H54 (cell line): ENCODE measurements around the gene MRPL52.

Experiments
- DNase-seq: peaks from one replicate; pipeline ENCODE4 v3.0.0; 2011; ENCODE audit warnings: low spot score, mixed read lengths; ENCODE audit not compliant: insufficient read length
- FAIRE-seq: peaks from 3 replicates; lab custom pipeline; 2011; peaks lifted over from hg19 to GRCh38; lab: Jason Lieb, UNC
- POLR2A ChIP-seq: IDR thresholded peaks from 2 replicates; pipeline ENCODE4 v1.6.1; 2011; ENCODE audit warnings: low read depth, mild to moderate bottlenecking, low read length

The MRPL52 gene

GRCh38 chr14:22841311-22841710, 11.6 kb downstream of the MRPL52 start:
- no peak for TF ChIP-seq POLR2A
- no peak for DNase-seq
- no peak for FAIRE-seq

DNA sequence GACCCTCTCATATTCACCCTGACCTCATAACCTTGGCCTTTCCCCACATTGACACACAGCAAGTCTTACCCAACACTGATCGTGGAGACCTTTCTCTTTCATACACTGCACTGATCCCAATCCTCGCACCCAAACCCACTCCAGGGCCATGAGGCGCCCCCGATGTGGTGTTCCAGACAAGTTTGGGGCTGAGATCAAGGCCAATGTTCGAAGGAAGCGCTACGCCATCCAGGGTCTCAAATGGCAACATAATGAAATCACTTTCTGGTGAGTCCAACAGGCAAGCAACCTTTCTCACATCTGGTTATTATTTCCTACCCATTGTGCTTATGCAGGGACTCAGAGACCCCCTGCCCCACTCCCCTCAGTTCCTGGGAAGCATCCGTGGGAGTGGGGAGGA, 12.1 kb downstream of the MRPL52 start:
- DNase-seq (no peak), FAIRE-seq (no peak)
- TF ChIP-seq POLR2A = no peak

DNA sequence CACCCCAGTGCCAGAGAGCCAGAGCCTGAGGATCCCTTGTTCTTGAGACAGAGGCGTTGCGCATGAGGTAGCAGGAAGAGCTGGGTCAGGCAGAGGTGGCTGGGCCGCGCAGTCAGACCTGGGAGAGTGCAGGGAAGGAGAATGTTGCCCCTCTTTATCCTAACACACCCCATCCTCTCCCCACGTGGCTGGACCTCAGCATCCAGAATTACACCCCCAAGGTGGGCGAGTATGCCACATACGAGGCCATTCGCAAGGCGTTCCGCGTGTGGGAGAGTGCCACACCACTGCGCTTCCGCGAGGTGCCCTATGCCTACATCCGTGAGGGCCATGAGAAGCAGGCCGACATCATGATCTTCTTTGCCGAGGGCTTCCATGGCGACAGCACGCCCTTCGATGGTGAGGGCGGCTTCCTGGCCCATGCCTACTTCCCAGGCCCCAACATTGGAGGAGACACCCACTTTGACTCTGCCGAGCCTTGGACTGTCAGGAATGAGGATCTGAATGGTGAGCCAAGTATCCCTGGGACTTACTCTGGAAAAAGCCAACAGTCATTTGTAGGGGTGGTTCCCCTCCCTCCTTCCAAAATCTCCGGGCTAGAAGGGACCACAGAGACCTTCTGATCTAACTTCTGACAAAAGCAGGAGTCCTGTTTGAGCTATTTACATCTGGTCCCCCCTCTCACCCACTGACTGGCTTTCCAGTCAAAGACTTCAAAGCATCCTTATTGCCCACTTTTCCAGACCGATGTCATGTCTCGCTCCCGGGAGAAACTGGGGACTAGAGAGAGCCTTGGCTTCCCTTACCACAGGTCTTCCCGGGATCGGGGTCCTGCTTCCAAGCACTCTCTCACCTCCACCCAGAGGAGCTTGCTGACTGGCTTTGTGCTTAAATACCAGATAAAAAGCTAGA, 12.8 kb downstream of the MRPL52 start:
- TF ChIP-seq POLR2A = no peak
- FAIRE-seq = no peak
- DNase-seq = no peak

DNA sequence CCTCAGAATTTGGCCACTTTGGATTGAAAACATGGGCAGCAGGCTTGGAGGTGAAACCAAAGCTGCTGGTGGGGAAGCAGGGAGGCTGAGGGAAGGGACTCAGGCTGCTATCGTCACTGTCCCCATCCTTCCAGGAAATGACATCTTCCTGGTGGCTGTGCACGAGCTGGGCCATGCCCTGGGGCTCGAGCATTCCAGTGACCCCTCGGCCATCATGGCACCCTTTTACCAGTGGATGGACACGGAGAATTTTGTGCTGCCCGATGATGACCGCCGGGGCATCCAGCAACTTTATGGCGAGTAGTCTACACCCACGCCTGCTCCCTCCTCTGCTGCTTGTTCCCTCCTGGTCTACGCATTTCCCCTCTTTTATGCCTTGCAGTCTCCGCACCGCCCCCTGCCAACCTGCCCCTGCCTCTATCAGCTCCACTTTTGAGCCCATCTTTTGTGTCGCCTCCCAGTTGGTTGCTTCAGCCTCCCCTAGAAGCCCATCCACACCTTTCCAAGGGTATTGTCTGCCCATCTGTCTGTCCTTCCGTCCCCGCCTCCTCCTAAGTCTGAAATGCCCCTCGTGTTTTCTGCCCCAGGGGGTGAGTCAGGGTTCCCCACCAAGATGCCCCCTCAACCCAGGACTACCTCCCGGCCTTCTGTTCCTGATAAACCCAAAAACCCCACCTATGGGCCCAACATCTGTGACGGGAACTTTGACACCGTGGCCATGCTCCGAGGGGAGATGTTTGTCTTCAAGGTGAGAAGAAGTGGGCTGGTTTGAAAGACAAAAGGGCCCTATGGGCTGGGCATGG, 13.6 kb downstream of the MRPL52 start:
- TF ChIP-seq POLR2A = no peak
- DNase-seq = no peak
- FAIRE-seq = no peak

- no peak for DNase-seq
- no peak for FAIRE-seq
- TF ChIP-seq POLR2A = no peak
These were observed 14.8 kb downstream of the MRPL52 start for GRCh38 chr14:22844221-22845102.

GRCh38 chr14:22845103-22845394, 15.4 kb downstream of the MRPL52 start:
- no peak for DNase-seq
- TF ChIP-seq POLR2A = no peak
- no peak for FAIRE-seq

- FAIRE-seq = no peak
- no peak for TF ChIP-seq POLR2A
These were observed 16.3 kb downstream of the MRPL52 start for GRCh38 chr14:22845821-22846625.

DNA sequence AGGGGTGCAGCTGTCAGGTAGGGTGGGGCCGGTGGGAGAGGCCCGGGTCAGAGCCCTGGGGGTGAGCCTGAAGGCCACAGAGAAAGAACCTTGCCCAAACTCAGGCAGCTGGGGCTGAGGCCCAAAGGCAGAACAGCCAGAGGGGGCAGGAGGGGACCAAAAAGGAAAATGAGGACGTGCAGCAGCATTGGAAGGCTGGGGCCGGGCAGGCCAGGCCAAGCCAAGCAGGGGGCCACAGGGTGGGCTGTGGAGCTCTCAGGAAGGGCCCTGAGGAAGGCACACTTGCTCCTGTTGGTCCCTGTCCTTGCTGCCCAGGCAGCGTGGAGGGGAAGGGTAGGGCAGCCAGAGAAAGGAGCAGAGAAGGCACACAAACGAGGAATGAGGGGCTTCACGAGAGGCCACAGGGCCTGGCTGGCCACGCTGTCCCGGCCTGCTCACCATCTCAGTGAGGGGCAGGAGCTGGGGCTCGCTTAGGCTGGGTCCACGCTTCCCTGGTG, 17.2 kb downstream of the MRPL52 start:
- TF ChIP-seq POLR2A = no peak
- FAIRE-seq (no peak), DNase-seq (no peak)

More at GRCh38 chr14:22845821-22846625, 16.3 kb downstream of the MRPL52 start:
- no peak for DNase-seq

DNA sequence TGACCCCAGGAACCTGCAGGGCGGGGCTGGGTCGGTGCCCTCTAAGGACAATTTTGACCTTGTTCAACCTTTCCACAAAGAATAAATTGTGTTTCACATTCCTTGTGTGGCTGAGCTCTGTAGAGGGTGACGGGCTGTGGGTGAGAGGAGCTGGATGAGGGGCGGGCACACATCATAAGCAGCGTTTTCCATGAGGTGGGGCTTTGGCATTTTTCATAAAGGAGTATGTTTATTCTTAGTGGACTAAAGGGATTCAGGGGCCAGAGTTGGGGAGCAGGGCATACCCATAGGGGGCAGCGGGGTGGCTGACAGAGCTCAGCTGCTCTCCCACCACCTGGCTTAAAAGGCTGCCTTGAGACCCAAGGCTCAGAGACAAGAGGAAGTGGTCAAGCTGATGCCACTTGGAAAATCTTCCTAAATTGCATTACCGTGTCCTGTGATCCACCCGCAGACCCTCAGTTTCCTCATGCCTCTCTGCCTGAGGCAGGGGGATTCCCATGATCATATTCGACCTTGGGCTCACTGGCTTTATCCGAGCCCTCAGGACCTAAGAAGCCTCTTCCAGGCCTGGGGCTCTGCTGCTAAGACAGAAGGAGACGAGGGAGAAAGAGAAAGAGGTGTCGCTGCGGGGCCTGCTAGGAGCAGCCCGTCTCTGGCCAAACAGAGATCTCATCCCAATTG, 18.1 kb downstream of the MRPL52 start:
- no peak for TF ChIP-seq POLR2A
- DNase-seq (no peak), FAIRE-seq (no peak)

- DNase-seq (no peak), FAIRE-seq (no peak)
- no peak for TF ChIP-seq POLR2A
These were observed 18.9 kb downstream of the MRPL52 start for GRCh38 chr14:22848351-22849164.

DNA sequence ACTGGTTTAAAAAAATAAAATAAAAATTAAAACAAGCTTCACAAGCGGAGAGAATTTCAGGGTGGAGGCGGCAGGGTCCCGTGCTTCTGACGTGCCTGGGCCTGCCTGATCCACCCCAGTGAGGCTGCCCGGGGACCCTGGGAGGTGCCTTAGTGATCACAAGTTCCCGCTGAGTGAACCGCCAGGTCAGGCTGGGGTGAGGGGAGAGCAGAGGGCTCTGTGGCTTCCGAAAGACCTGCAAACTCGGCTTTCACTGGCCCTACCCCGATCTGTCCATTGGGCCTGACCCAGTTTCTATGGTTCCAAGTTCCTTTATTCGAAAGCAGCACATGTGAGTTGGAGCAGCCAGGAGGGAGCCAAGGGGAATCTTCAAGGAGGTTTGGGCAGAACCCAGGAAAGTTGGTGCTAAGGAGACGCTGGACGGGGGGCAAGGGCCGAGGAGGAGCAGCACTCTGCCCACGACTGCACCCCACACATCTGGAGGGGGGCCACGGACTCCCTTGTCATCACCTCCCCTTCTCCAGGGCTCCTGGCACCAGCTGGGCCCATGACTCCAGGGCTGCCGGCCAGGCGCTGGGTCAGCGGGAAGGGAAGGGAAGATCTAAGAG, 19.6 kb downstream of the MRPL52 start:
- TF ChIP-seq POLR2A = no peak
- DNase-seq (no peak), FAIRE-seq (no peak)
